Gastrocnemius medialis (tissue), 4 donors: ENCODE results near the gene CUX1. TPM values are rescaled to one million over a fixed set of nuclear protein-coding genes. Genes with fewer than 3 reads are reported as not detected.

Source experiments
- ATAC-seq, 2 donors: fragments of 150-250 bp; one replicate each; pipeline ENCODE4 v1.9.1; 2016
- DNase-seq, 2 donors: peaks; one replicate each; pipeline ENCODE4 v3.0.0-alpha.2; 2019
- H3K27ac ChIP-seq, 4 donors: fragments of 200-600 bp; sonication (generic); 1 replicate in 1 of 4; 2 replicates in 3 of 4; pipeline ENCODE4 v1.5.1; 2016 to 2018; ENCODE audit warnings: mild to moderate bottlenecking in 2 of 4, moderate library complexity in 1 of 4
- H3K27me3 ChIP-seq, 3 donors: fragments of 200-600 bp; sonication (generic) in 2 of 3; 1 replicate in 1 of 3; 2 replicates in 2 of 3; pipeline versions ENCODE4 v1.5.1 to v1.6.0; 2016 to 2019; ENCODE audit warnings: mild to moderate bottlenecking in 1 of 3, moderate library complexity in 1 of 3
- H3K36me3 ChIP-seq, 2 donors: fragments of 200-600 bp; sonication (generic) in 1 of 2; one replicate each; pipeline ENCODE4 v1.5.1; 2017 to 2018
- H3K4me1 ChIP-seq, 2 donors: fragments of 200-600 bp; sonication (generic) in 1 of 2; one replicate each; pipeline ENCODE4 v1.5.1; 2016 to 2017; ENCODE audit warnings: mild to moderate bottlenecking in 2 of 2
- H3K4me3 ChIP-seq, 4 donors: fragments of 200-600 bp; sonication (generic) in 3 of 4; 1 replicate in 1 of 4; 2 replicates in 3 of 4; pipeline ENCODE4 v1.5.1; 2016 to 2019; ENCODE audit warnings: mild to moderate bottlenecking in 2 of 4
- H3K9me3 ChIP-seq, 3 donors: fragments of 200-600 bp; sonication (generic) in 2 of 3; 1 replicate in 1 of 3; 2 replicates in 2 of 3; pipeline ENCODE4 v1.5.1; 2016 to 2019
- CTCF ChIP-seq, 5 experiments: fragments of 450-650 bp in 3 of 5; fragments of 200-600 bp in 2 of 5; sonication (generic) in 2 of 5; IDR thresholded peaks in 4 of 5; conservative IDR thresholded peaks in 1 of 5; 1 replicate in 4 of 5; 2 replicates in 1 of 5; pipeline ENCODE4 v1.5.1; 2016 to 2019; ENCODE audit warnings: antibody characterized with exemption in 5 of 5, mild to moderate bottlenecking in 3 of 5, moderate library complexity in 3 of 5
- POLR2A ChIP-seq, 2 donors: fragments of 450-650 bp; IDR thresholded peaks; one replicate each; pipeline ENCODE4 v1.6.1; 2017; ENCODE audit warnings: antibody characterized with exemption in 2 of 2, mild to moderate bottlenecking in 2 of 2, moderate library complexity in 2 of 2
- in situ Hi-C, 4 donors: fragments of 200-750 bp; cut with MboI; loops; one replicate each; pipeline versions ENCODE4 v1.15.0 to v1.8.0; 2017; ENCODE audit warnings: low sequenced_read_pairs in 4 of 4
- intact Hi-C: fragments of 100-400 bp; cut with DNase I; formaldehyde crosslinking; loops from one replicate; pipeline ENCODE4 v1.15.1; 2023; ENCODE audit warnings: low total_unique reads
- total RNA-seq, 4 donors: library from RNA; depleted of rRNA; stranded (reverse); fragments of >200 nt; gene quantifications; one replicate each; pipeline versions ENCODE4 v1.1.0 to v1.2.3, GENCODE V29; 2016

Gene CUX1
- total RNA-seq, 4 donors from 2014 or later = 44.1 to 57.9 (median 54.9) TPM

GRCh38 chr7:101879565-101879964 is 62.1 kb downstream of the CUX1 start:
- Histone ChIP-seq H3K4me1 (peaks cover 77 to 83% of the 10 kb centered on the region in 2 donors), H3K36me3 (no peaks in the 10 kb centered on the region), H3K9me3 (no peaks in the 10 kb centered on the region), H3K4me3 (no peak overlapping the region), H3K27ac (peak overlapping the region in 2 of 4 donors; percentile 93 to 95), H3K27me3 (no peaks in the 10 kb centered on the region)
- no peak for TF ChIP-seq CTCF (IDR thresholded peaks at IDR 0.05 in 4 of 5, conservative IDR thresholded peaks at IDR 0.05 in 1 of 5)
- TF ChIP-seq POLR2A (IDR thresholded peaks at IDR 0.05) = no peak
- intact Hi-C loops = no loop called here
- in situ Hi-C loops = no loop called here
- no peak for DNase-seq
- ATAC-seq = no peak

GRCh38 chr7:101880282-101881054 is 63.0 kb downstream of the CUX1 start:
- Histone ChIP-seq H3K27me3 (no peaks in the 10 kb centered on the region), H3K27ac (peak overlapping the region; percentile 92 to 95 (median 94)), H3K4me1 (peaks cover 76 to 77% of the 10 kb centered on the region in 2 donors), H3K4me3 (no peak overlapping the region), H3K9me3 (no peaks in the 10 kb centered on the region), H3K36me3 (no peaks in the 10 kb centered on the region)
- DNase-seq (no peak), ATAC-seq (no peak)
- intact Hi-C loops (loop anchor here (10.0 kb wide), 1 partner anchor 264 kb away; no protein-coding TSS in a partner anchor), in situ Hi-C loops (no loop called here)
- TF ChIP-seq CTCF (IDR thresholded peaks at IDR 0.05 in 4 of 5, conservative IDR thresholded peaks at IDR 0.05 in 1 of 5) (no peak), POLR2A (IDR thresholded peaks at IDR 0.05) (no peak)

- peaks cover 64 to 73% of the 10 kb centered on the region in 2 donors for H3K4me1 ChIP-seq
- ATAC-seq = peak; percentile 15 to 61
Observed at GRCh38 chr7:101882005-101882421, 64.6 kb downstream of the CUX1 start.

More at GRCh38 chr7:101882005-101882421, 64.6 kb downstream of the CUX1 start:
- Histone ChIP-seq H3K36me3 (no peaks in the 10 kb centered on the region), H3K27me3 (no peaks in the 10 kb centered on the region), H3K4me3 (no peak overlapping the region), H3K9me3 (no peaks in the 10 kb centered on the region), H3K27ac (peak overlapping the region; percentile 92 to 95 (median 94))
- in situ Hi-C loops = no loop called here
- intact Hi-C loops = loop anchor here (10.0 kb wide), 1 partner anchor 263 kb away; no protein-coding TSS in a partner anchor
- DNase-seq = no peak
- TF ChIP-seq CTCF (IDR thresholded peaks at IDR 0.05 in 4 of 5, conservative IDR thresholded peaks at IDR 0.05 in 1 of 5) (no peak), POLR2A (IDR thresholded peaks at IDR 0.05) (no peak)
